Retina (tissue), 1 donor: ENCODE results near the gene ARRDC5.
A peak's percentile ranks its signal among the peaks of the same experiment; 100 is the strongest.
"Not testable (repeated sequence)": the region's sequence is repeated elsewhere in the genome, so short reads cannot be mapped to it uniquely, and the experiment has no call there.

Experiments
- DNase-seq: peaks from one replicate; pipeline ENCODE4 v3.0.0-alpha.2; 2016

ARRDC5 gene

GRCh38 chr19:4902796-4903195 is at the start of gene ARRDC5:
Gene ARRDC5 (minus strand): TSS chr19:4902896. CDS start chr19:4902825, 71 bp downstream.
- DNase-seq: no peak

GRCh38 chr19:4951656-4952055 is 49.0 kb upstream of the ARRDC5 start:
- DNase-seq: no peak

GRCh38 chr19:4950650-4951049 is 48.0 kb upstream of the ARRDC5 start:
- not testable (repeated sequence) for DNase-seq

- not testable (repeated sequence) for DNase-seq
These were observed 39.0 kb upstream of the ARRDC5 start for GRCh38 chr19:4941638-4942169.

GRCh38 chr19:4939466-4939865 is 36.8 kb upstream of the ARRDC5 start:
- DNase-seq: no peak

- not testable (repeated sequence) for DNase-seq
These were observed 35.8 kb upstream of the ARRDC5 start for GRCh38 chr19:4938461-4938860.

GRCh38 chr19:4937060-4937459 is 34.4 kb upstream of the ARRDC5 start:
- DNase-seq: no peak

GRCh38 chr19:4935444-4935843 is 32.7 kb upstream of the ARRDC5 start:
- no peak for DNase-seq

GRCh38 chr19:4933528-4933927 is 30.8 kb upstream of the ARRDC5 start:
- DNase-seq: no peak

- no peak for DNase-seq
These were observed 30.0 kb upstream of the ARRDC5 start for GRCh38 chr19:4932711-4933110.

GRCh38 chr19:4930664-4931063 is 28.0 kb upstream of the ARRDC5 start:
- peak; percentile 32 for DNase-seq

- DNase-seq: no peak
These were observed 26.5 kb upstream of the ARRDC5 start for GRCh38 chr19:4929186-4929585.

GRCh38 chr19:4923276-4923747 is 20.6 kb upstream of the ARRDC5 start:
- DNase-seq: peak; percentile 72

GRCh38 chr19:4922530-4923275 is 20.0 kb upstream of the ARRDC5 start:
- no peak for DNase-seq

- DNase-seq: no peak
These were observed 13.8 kb upstream of the ARRDC5 start for GRCh38 chr19:4916292-4917082.

GRCh38 chr19:4914736-4915501 is 12.2 kb upstream of the ARRDC5 start:
- DNase-seq: no peak

GRCh38 chr19:4913996-4914735 is 11.5 kb upstream of the ARRDC5 start:
- DNase-seq: no peak

GRCh38 chr19:4911786-4912672 is 9.3 kb upstream of the ARRDC5 start:
- peak; percentile 84 for DNase-seq

- DNase-seq: peak; percentile 56
These were observed 8.6 kb upstream of the ARRDC5 start for GRCh38 chr19:4911314-4911713.

GRCh38 chr19:4910594-4911281 is 8.0 kb upstream of the ARRDC5 start:
- peak; percentile 55 for DNase-seq
